Colonic mucosa (tissue), 4 donors: Measurements from ENCODE around the gene RBFOX2. TPM values are rescaled to one million over a fixed set of nuclear protein-coding genes. Genes with fewer than 3 reads are reported as not detected.

ENCODE experiments used
- DNase-seq: peaks from one replicate; pipeline ENCODE4 v3.0.0-alpha.2; 2020
- H3K27ac ChIP-seq: fragments of 200-600 bp; one replicate; pipeline ENCODE4 v1.8.0; 2021
- H3K27me3 ChIP-seq: fragments of 200-600 bp; one replicate; pipeline ENCODE4 v1.8.0; 2021
- H3K36me3 ChIP-seq: fragments of 200-600 bp; one replicate; pipeline ENCODE4 v1.8.0; 2021
- H3K4me1 ChIP-seq: fragments of 200-600 bp; one replicate; pipeline ENCODE4 v1.8.0; 2021; ENCODE audit warnings: mild to moderate bottlenecking
- H3K4me3 ChIP-seq: fragments of 200-600 bp; one replicate; pipeline ENCODE4 v1.8.0; 2021
- H3K9ac ChIP-seq, 2 donors: one replicate each; pipeline ENCODE4 v1.7.0; 2013; ENCODE audit warnings: control low read depth in 2 of 2, low read depth in 2 of 2, low read length in 2 of 2
- H3K9me3 ChIP-seq: fragments of 200-600 bp; one replicate; pipeline ENCODE4 v1.8.0; 2021
- intact Hi-C: fragments of 100-400 bp; cut with DNase I; formaldehyde crosslinking; loops from one replicate; pipeline ENCODE4 v1.14.1; 2022
- total RNA-seq, 2 donors: library from RNA; stranded (reverse); fragmentation: NEBNext Ultra II Directional in 1 of 2; extraction: Animal tissue kit (Norgen Biotek cat#: 25700) in 1 of 2; gene quantifications; one replicate each; pipeline ENCODE4 v1.2.1, GENCODE V29; 2021
- TF ChIP-seq, protein P1 (sequence below): fragments of 200-600 bp; IDR thresholded peaks from one replicate; pipeline ENCODE4 v1.8.0; 2022; ENCODE audit warnings: antibody characterized with exemption, mild to moderate bottlenecking
- donor health status: healthy.
- donor health status: DM: no; HTN: no; CAD: no.
- donor health status: DM: no; HTN: no; CAD: no.

Gene RBFOX2
- total RNA-seq, 2 donors from 2014 or later: 44.4 to 60.2 TPM

DNA sequence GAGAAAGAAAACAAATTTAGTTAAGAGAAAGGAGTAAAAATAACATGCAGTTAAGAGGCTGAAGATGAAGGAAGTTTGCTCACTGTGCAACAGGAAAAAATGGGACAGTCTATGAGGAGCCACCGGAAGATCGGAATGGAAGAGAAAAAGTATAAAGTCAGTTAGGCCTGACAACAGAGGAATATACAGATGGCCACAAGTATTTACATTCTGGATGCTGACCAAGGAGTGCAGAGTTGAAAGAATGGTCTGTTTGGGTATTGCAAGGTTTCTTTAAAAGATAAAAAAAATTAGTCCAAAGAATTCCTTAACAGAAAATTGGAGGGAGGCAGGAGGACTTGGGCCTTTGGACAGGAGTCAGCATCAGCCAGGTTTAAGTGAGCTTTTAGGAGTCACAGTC is 37.5 kb downstream of the RBFOX2 start:
- H3K4me1 ChIP-seq: no peaks in the 10 kb centered on the region
- TF ChIP-seq, protein P1, sequence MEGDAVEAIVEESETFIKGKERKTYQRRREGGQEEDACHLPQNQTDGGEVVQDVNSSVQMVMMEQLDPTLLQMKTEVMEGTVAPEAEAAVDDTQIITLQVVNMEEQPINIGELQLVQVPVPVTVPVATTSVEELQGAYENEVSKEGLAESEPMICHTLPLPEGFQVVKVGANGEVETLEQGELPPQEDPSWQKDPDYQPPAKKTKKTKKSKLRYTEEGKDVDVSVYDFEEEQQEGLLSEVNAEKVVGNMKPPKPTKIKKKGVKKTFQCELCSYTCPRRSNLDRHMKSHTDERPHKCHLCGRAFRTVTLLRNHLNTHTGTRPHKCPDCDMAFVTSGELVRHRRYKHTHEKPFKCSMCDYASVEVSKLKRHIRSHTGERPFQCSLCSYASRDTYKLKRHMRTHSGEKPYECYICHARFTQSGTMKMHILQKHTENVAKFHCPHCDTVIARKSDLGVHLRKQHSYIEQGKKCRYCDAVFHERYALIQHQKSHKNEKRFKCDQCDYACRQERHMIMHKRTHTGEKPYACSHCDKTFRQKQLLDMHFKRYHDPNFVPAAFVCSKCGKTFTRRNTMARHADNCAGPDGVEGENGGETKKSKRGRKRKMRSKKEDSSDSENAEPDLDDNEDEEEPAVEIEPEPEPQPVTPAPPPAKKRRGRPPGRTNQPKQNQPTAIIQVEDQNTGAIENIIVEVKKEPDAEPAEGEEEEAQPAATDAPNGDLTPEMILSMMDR: no peak
- H3K9me3 ChIP-seq: no peaks in the 10 kb centered on the region
- intact Hi-C loops: no loop called here
- H3K36me3 ChIP-seq: no peaks in the 10 kb centered on the region
- no peak for DNase-seq
- no peak overlapping the region for H3K4me3 ChIP-seq
- no peak overlapping the region for H3K9ac ChIP-seq
- H3K27me3 ChIP-seq: no peaks in the 10 kb centered on the region
- no peak overlapping the region for H3K27ac ChIP-seq

DNA sequence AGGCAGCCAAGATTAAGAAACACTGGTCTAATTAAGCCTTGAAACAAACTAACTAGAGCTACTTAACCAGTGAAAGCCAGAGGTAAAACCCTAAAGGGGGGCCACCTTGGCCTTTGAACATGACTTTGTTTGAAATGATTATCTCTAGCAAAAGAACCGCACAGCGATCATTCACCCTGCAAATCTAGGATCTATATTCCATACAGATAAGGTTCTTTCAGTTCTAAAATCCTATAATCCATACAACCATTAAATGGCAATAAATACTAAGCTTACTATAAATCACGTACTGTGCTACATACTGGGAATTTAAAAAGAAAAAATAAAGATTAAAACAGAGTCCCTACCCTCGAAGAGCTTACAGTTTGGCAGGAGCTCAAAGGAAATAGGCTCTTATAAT is 40.6 kb downstream of the RBFOX2 start:
- intact Hi-C loops: no loop called here
- no peaks in the 10 kb centered on the region for H3K9me3 ChIP-seq
- no peak for DNase-seq
- no peak overlapping the region for H3K9ac ChIP-seq
- no peaks in the 10 kb centered on the region for H3K36me3 ChIP-seq
- no peak overlapping the region for H3K4me3 ChIP-seq
- TF ChIP-seq, protein P1: no peak
- H3K4me1 ChIP-seq: no peaks in the 10 kb centered on the region
- no peaks in the 10 kb centered on the region for H3K27me3 ChIP-seq
- no peak overlapping the region for H3K27ac ChIP-seq

DNA sequence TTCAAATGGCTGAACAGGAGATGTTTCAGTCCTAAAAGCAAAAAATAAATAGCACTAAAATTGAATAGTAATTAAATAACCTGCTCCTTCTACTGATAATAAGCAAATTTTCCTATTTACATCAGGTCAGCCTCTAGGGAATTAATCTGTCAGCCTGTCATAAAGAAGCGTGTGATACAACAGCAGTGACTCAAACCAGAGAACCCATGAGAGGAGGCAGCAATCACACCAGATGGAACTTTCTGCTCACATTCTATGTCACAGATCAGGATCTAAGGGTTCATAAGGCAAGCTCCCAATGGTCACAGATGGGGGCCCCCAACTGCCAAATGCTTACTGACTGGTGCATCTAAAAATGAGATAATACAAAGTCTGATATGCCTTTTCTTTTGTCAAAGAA is 41.1 kb downstream of the RBFOX2 start:
- TF ChIP-seq, protein P1: no peak
- Histone ChIP-seq H3K4me3 (no peak overlapping the region), H3K36me3 (no peaks in the 10 kb centered on the region), H3K9me3 (no peaks in the 10 kb centered on the region), H3K27me3 (no peaks in the 10 kb centered on the region), H3K4me1 (no peaks in the 10 kb centered on the region), H3K9ac (no peak overlapping the region), H3K27ac (no peak overlapping the region)
- no peak for DNase-seq
- intact Hi-C loops: no loop called here

DNA sequence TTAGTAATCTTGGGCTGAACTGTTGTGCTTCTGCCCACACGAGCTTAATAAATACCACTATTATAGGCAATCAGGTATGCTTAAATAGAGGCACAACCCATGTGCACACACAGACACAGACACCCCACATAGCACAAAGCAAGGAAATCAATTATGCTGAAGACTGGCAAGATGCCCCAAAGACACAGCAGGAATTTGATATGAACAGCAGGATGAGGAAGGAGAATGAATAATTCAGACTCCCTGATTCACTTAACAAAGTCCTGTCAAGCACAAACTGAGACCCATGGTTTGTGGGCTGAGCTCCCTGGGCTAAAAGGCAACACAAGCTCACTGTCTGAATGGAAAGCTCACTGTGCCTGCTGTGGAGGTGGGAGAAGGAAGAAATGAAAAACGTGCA is 42.5 kb downstream of the RBFOX2 start:
- intact Hi-C loops: no loop called here

DNA sequence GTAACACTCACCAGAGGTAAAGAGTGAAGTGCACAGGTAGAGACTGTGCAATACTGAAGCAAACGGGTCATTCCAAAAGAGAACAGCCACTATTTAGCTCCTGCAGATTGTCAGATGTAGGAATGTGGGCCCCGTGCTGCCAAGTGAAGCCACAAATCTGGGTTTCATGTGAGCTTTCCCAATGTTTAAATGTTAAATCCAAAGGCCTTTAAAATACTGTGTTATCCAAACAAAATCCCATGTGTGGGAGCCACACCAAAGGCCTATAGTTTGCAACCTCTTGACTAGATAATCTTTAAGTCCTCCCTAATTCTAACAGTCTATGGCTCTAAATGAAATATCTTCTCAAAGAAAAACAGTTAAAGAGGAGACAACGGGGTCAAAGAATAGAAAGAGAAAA is 43.3 kb downstream of the RBFOX2 start:
- TF ChIP-seq, protein P1: no peak
- no peak overlapping the region for H3K9ac ChIP-seq
- H3K27ac ChIP-seq: no peak overlapping the region
- intact Hi-C loops: no loop called here
- DNase-seq: no peak
- H3K36me3 ChIP-seq: no peaks in the 10 kb centered on the region
- H3K4me1 ChIP-seq: no peaks in the 10 kb centered on the region
- H3K9me3 ChIP-seq: no peaks in the 10 kb centered on the region
- no peak overlapping the region for H3K4me3 ChIP-seq
- H3K27me3 ChIP-seq: no peaks in the 10 kb centered on the region

More for the DNA sequence above, 42.5 kb downstream of the RBFOX2 start:
- H3K36me3 ChIP-seq: no peaks in the 10 kb centered on the region
- H3K27ac ChIP-seq: no peak overlapping the region
- H3K4me3 ChIP-seq: no peak overlapping the region
- no peaks in the 10 kb centered on the region for H3K27me3 ChIP-seq
- no peaks in the 10 kb centered on the region for H3K4me1 ChIP-seq
- TF ChIP-seq, protein P1: no peak
- no peak overlapping the region for H3K9ac ChIP-seq
- DNase-seq: no peak
- no peaks in the 10 kb centered on the region for H3K9me3 ChIP-seq
